B cell (primary cell): Measurements from ENCODE around the gene PDE4B. TPM values are rescaled to one million over a fixed set of nuclear protein-coding genes. Genes with fewer than 3 reads are reported as not detected.

Source experiments
- ATAC-seq: fragments of 200-7000 bp; cut with Tn5 transposase; one replicate; pipeline ENCODE4 v1.10.0; 2021; ENCODE audit warnings: low read depth, mild to moderate bottlenecking, moderate number of reproducible peaks, moderate library complexity
- CTCF ChIA-PET: fragments of 350-600 bp; sonication (Branson Sonifier 250); formaldehyde crosslinking; loops from one replicate; lab custom pipeline; 2021; ENCODE audit warnings: antibody characterized with exemption, inconsistent platforms; lab: Charles Lee
- POLR2A ChIA-PET: fragments of 350-600 bp; sonication (Branson Sonifier 250); formaldehyde crosslinking; loops from one replicate; lab custom pipeline; 2021; ENCODE audit warnings: antibody characterized with exemption; lab: Charles Lee
- DNase-seq: peaks from one replicate; pipeline ENCODE4 v3.0.0; 2013
- H2AFZ ChIP-seq: 2 replicates; pipeline ENCODE4 v1.6.1; 2012; ENCODE audit warnings: mild to moderate bottlenecking, low read depth, low read length; ENCODE audit not compliant: insufficient read depth, poor library complexity, severe bottlenecking
- H3K27ac ChIP-seq, 2 donors: 1 replicate in 1 of 2; 2 replicates in 1 of 2; pipeline ENCODE4 v1.5.1; 2012 to 2013; ENCODE audit warnings: low read length in 2 of 2, mild to moderate bottlenecking in 2 of 2, moderate library complexity in 1 of 2
- H3K27me3 ChIP-seq, 4 experiments: fragments of 200-600 bp in 1 of 4; sonication (generic) in 1 of 4; replicated peaks in 1 of 4; 1 replicate in 2 of 4; 2 replicates in 2 of 4; pipeline versions ENCODE4 v1.6.1 to v1.7.0; 2013 to 2016; ENCODE audit warnings: low read length in 3 of 4, mild to moderate bottlenecking in 2 of 4, mixed read lengths in 1 of 4, moderate library complexity in 1 of 4; ENCODE audit not compliant: insufficient read depth in 4 of 4, control insufficient read depth in 3 of 4; ENCODE audit errors: control extremely low read depth in 1 of 4
- H3K36me3 ChIP-seq, 2 experiments: replicated peaks in 1 of 2; 1 replicate in 1 of 2; 2 replicates in 1 of 2; pipeline versions ENCODE4 v1.6.1 to v1.7.1; 2013; ENCODE audit warnings: low read length in 1 of 2; ENCODE audit not compliant: insufficient read depth in 2 of 2, control insufficient read depth in 1 of 2; ENCODE audit errors: control extremely low read depth in 1 of 2, extremely low read depth in 1 of 2
- H3K4me1 ChIP-seq, 2 donors: fragments of 200-600 bp in 1 of 2; sonication (generic) in 1 of 2; 1 replicate in 1 of 2; 2 replicates in 1 of 2; pipeline versions ENCODE4 v1.5.1 to v1.6.1; 2013 to 2017; ENCODE audit warnings: low read length in 2 of 2; ENCODE audit not compliant: control insufficient read depth in 2 of 2, insufficient read depth in 2 of 2
- H3K4me2 ChIP-seq: replicated peaks from 2 replicates; pipeline ENCODE3; 2012; ENCODE audit warnings: mild to moderate bottlenecking, low read depth, low read length; ENCODE audit not compliant: poor library complexity, severe bottlenecking
- H3K4me3 ChIP-seq, 5 experiments: fragments of 200-600 bp in 1 of 5; sonication (generic) in 1 of 5; 1 replicate in 3 of 5; 2 replicates in 2 of 5; pipeline versions ENCODE4 v1.5.1 to v1.7.0; 2011 to 2016; ENCODE audit warnings: low read length in 4 of 5, mild to moderate bottlenecking in 4 of 5, low read depth in 2 of 5, control low read depth in 1 of 5, moderate library complexity in 1 of 5; ENCODE audit not compliant: insufficient read depth in 1 of 5; ENCODE audit errors: control extremely low read depth in 1 of 5, extremely low read depth in 1 of 5
- H3K79me2 ChIP-seq: fragments of 200-600 bp; sonication (generic); one replicate; pipeline ENCODE4 v1.6.0; 2016; ENCODE audit warnings: low read length; ENCODE audit not compliant: control insufficient read depth, insufficient read depth
- H3K9ac ChIP-seq: fragments of 200-600 bp; sonication (generic); 2 replicates; pipeline ENCODE4 v1.6.1; 2017; ENCODE audit warnings: mild to moderate bottlenecking, low read length, moderate library complexity
- H3K9me3 ChIP-seq, 3 donors: one replicate each; pipeline versions ENCODE4 v1.6.1 to v1.7.1; 2013; ENCODE audit warnings: low read length in 2 of 3; ENCODE audit not compliant: control insufficient read depth in 2 of 3, insufficient read depth in 1 of 3; ENCODE audit errors: control extremely low read depth in 1 of 3
- H4K20me1 ChIP-seq: 2 replicates; pipeline ENCODE4 v1.6.0; 2012; ENCODE audit warnings: mild to moderate bottlenecking, low read length; ENCODE audit not compliant: insufficient read depth, control insufficient read depth, poor library complexity, severe bottlenecking
- H3K27ac Mint-ChIP-seq: one replicate; pipeline ENCODE4 v1.8.0; 2021; ENCODE audit warnings: mixed read lengths
- H3K27me3 Mint-ChIP-seq: one replicate; pipeline ENCODE4 v1.8.0; 2021; ENCODE audit warnings: mixed read lengths
- H3K4me1 Mint-ChIP-seq: one replicate; pipeline ENCODE4 v1.8.0; 2021; ENCODE audit warnings: mixed read lengths
- H3K4me3 Mint-ChIP-seq: one replicate; pipeline ENCODE4 v1.8.0; 2021; ENCODE audit warnings: mixed read lengths
- H3K9me3 Mint-ChIP-seq: one replicate; pipeline ENCODE4 v1.8.0; 2022; ENCODE audit warnings: mixed read lengths; ENCODE audit not compliant: insufficient read depth
- CTCF ChIP-seq: fragments of 200-600 bp; IDR thresholded peaks from one replicate; pipeline ENCODE4 v1.8.0; 2022; ENCODE audit warnings: antibody characterized with exemption, mild to moderate bottlenecking
- EZH2 ChIP-seq: IDR thresholded peaks from 2 replicates; pipeline ENCODE4 v1.6.1; 2012; ENCODE audit warnings: borderline replicate concordance, low read depth, mild to moderate bottlenecking, moderate library complexity, low read length; ENCODE audit not compliant: insufficient read depth, poor library complexity, severe bottlenecking
- WGBS: methylation state at CpG from one replicate; pipeline ENCODE4 v1.1.5; 2013; ENCODE audit warnings: missing lambda C conversion rate; ENCODE audit not compliant: insufficient coverage; 5-methylcytosine and 5-hydroxymethylcytosine counted together
- intact Hi-C: fragments of 100-400 bp; cut with micrococcal nuclease; formaldehyde crosslinking; loops from one replicate; pipeline ENCODE4 v1.10.0; 2022
- polyA plus RNA-seq: library from polyadenylated mRNA; depleted of rRNA; stranded (reverse); fragments of >200 nt; gene quantifications from 2 replicates; pipeline ENCODE4 v1.2.3, GENCODE V29; 2012
- total RNA-seq, 2 donors: library from RNA; stranded (reverse); fragments of 120-200 nt in 1 of 2; gene quantifications; 1 replicate in 1 of 2; 2 replicates in 1 of 2; pipeline versions ENCODE4 v1.2.3 to v1.2.4, GENCODE V29; 2013 to 2022

PDE4B gene
- total and polyA plus RNA-seq, 2 donors (not counting 1 experiment from before 2014, with no cell fraction given): 63.7 to 242 TPM

- intact Hi-C loops: loop anchor here (10.0 kb wide), 1 partner anchor 590 kb away; the partner anchor contains the start of genes DNAI4 and MIER1
- peak overlapping the region; percentile 69 to 100 (median 90) for H3K4me3 ChIP-seq
Observed at GRCh38 chr1:66334318-66334717, 541.6 kb downstream of the PDE4B start.

More at GRCh38 chr1:66334318-66334717, 541.6 kb downstream of the PDE4B start:
- Histone ChIP-seq H3K27ac (peak overlapping the region; percentile 94 to 98), H3K9me3 (peaks cover 0 to 4% (median 0%) of the 10 kb centered on the region in 3 donors), H4K20me1 (no peaks in the 10 kb centered on the region), H3K9ac (peak overlapping the region; percentile 90), H3K79me2 (peaks cover 83% of the 10 kb centered on the region), H3K27me3 (no peaks in the 10 kb centered on the region), H3K4me1 (peaks cover 49 to 58% of the 10 kb centered on the region in 2 donors), H3K36me3 (peaks cover 1 to 24% of the 10 kb centered on the region in 2 experiments), H3K4me2 (peak overlapping the region; percentile 79), H2AFZ (no peak overlapping the region)
- Mint-ChIP-seq H3K27me3 (no peaks in the 10 kb centered on the region), H3K9me3 (no peaks in the 10 kb centered on the region), H3K27ac (peak overlapping the region; percentile 97), H3K4me3 (peak overlapping the region; percentile 99), H3K4me1 (peaks cover 55% of the 10 kb centered on the region)
- no peak for DNase-seq
- no CpG with 5 or more reads among the region's 2 CpGs for WGBS
- POLR2A ChIA-PET: interaction anchor here (0.7 to 3.1 kb wide), 3 partner anchors 52 to 81 kb away, joined by 3 to 10 read pairs (median 4); no protein-coding TSS in a partner anchor
- CTCF ChIA-PET: interaction anchor here (2.9 to 7.9 kb wide), 3 partner anchors 52 to 111 kb away, joined by 12 to 94 read pairs (median 18); no protein-coding TSS in a partner anchor
- no peak for ATAC-seq
- TF ChIP-seq EZH2 (no peak), CTCF (no peak)
